MM.1S (cell line): Measurements from ENCODE around the gene CYP39A1.

Experiments
- DNase-seq: peaks from one replicate; pipeline ENCODE4 v3.0.0-alpha.2; 2015
- H2AFZ ChIP-seq: fragments of 300-600 bp; sonication (generic); 2 replicates; pipeline ENCODE4 v1.6.0; 2016; ENCODE audit warnings: antibody characterized with exemption, low read length
- H3F3A ChIP-seq: fragments of 300-600 bp; sonication (generic); 2 replicates; pipeline ENCODE4 v1.6.1; 2016; ENCODE audit warnings: mild to moderate bottlenecking, antibody characterized with exemption, low read length, moderate library complexity, mixed read lengths; ENCODE audit not compliant: insufficient read depth
- H3K27ac ChIP-seq: fragments of 300-600 bp; sonication (generic); 2 replicates; pipeline ENCODE4 v1.5.1; 2016; ENCODE audit warnings: mild to moderate bottlenecking, low read length
- H3K27me3 ChIP-seq: fragments of 300-600 bp; sonication (generic); replicated peaks from 2 replicates; pipeline ENCODE4 v1.6.0; 2016; ENCODE audit warnings: low read length; ENCODE audit not compliant: insufficient read depth
- H3K36me3 ChIP-seq: fragments of 300-600 bp; sonication (generic); replicated peaks from 2 replicates; pipeline ENCODE4 v1.6.1; 2016; ENCODE audit warnings: mild to moderate bottlenecking, low read length, mixed read lengths; ENCODE audit not compliant: insufficient read depth
- H3K4me1 ChIP-seq: fragments of 300-600 bp; sonication (generic); 2 replicates; pipeline ENCODE4 v1.6.1; 2016; ENCODE audit warnings: low read length, mixed read lengths
- H3K4me2 ChIP-seq: fragments of 300-600 bp; sonication (generic); 2 replicates; pipeline ENCODE4 v1.6.0; 2016; ENCODE audit warnings: low read depth, low read length
- H3K4me3 ChIP-seq: fragments of 300-600 bp; sonication (generic); 2 replicates; pipeline ENCODE4 v1.5.1; 2016; ENCODE audit warnings: low read length, mixed read lengths
- H3K79me2 ChIP-seq: fragments of 300-600 bp; sonication (generic); 2 replicates; pipeline ENCODE4 v1.6.1; 2016; ENCODE audit warnings: mixed run types, low read length, mixed read lengths
- H3K9ac ChIP-seq: fragments of 300-600 bp; sonication (generic); 2 replicates; pipeline ENCODE4 v1.6.1; 2016; ENCODE audit warnings: low read length, mixed read lengths
- H3K9me2 ChIP-seq: fragments of 300-600 bp; sonication (generic); replicated peaks from 2 replicates; pipeline ENCODE4 v1.6.1; 2016; ENCODE audit warnings: mild to moderate bottlenecking, low read length, mixed read lengths; ENCODE audit not compliant: insufficient read depth
- H3K9me3 ChIP-seq: fragments of 300-600 bp; sonication (generic); replicated peaks from 2 replicates; pipeline ENCODE4 v1.6.1; 2016; ENCODE audit warnings: mild to moderate bottlenecking, low read length, mixed read lengths; ENCODE audit not compliant: insufficient read depth
- H4K20me1 ChIP-seq: fragments of 300-600 bp; sonication (generic); 2 replicates; pipeline ENCODE4 v1.6.1; 2016; ENCODE audit warnings: mild to moderate bottlenecking, low read length, moderate library complexity, mixed read lengths; ENCODE audit not compliant: insufficient read depth
- CTCF ChIP-seq: fragments of 300-600 bp; sonication (generic); IDR thresholded peaks from 2 replicates; pipeline ENCODE4 v1.5.1; 2016; ENCODE audit warnings: antibody characterized with exemption, low read length, mixed read lengths
- EZH2 ChIP-seq: fragments of 300-600 bp; sonication (generic); optimal IDR thresholded peaks from 2 replicates; pipeline ENCODE3; 2017; ENCODE audit warnings: low read depth, mild to moderate bottlenecking, antibody characterized with exemption, low read length, mixed read lengths
- EZH2phosphoT487 ChIP-seq: fragments of 300-600 bp; sonication (generic); IDR thresholded peaks from 2 replicates; pipeline ENCODE4 v1.6.1; 2018; ENCODE audit warnings: antibody characterized with exemption, low read length

CYP39A1 gene

GRCh38 chr6:46610862-46611553 lies 41.6 kb downstream of the CYP39A1 start:
- no peak for DNase-seq
- Histone ChIP-seq H3K79me2 (no peaks in the 10 kb centered on the region), H3K4me2 (no peak overlapping the region), H3K4me3 (no peak overlapping the region), H3F3A (no peaks in the 10 kb centered on the region), H3K9me2 (no peaks in the 10 kb centered on the region), H3K9ac (no peak overlapping the region), H3K27me3 (no peaks in the 10 kb centered on the region), H2AFZ (no peak overlapping the region), H3K4me1 (no peaks in the 10 kb centered on the region), H3K36me3 (no peaks in the 10 kb centered on the region), H4K20me1 (no peaks in the 10 kb centered on the region), H3K27ac (no peak overlapping the region), H3K9me3 (no peaks in the 10 kb centered on the region)
- TF ChIP-seq EZH2phosphoT487: no peak
- TF ChIP-seq CTCF: no peak
- no peak for TF ChIP-seq EZH2

GRCh38 chr6:46606338-46606737 lies 46.3 kb downstream of the CYP39A1 start:
- H3K79me2 ChIP-seq: no peaks in the 10 kb centered on the region
- H3K36me3 ChIP-seq: no peaks in the 10 kb centered on the region
- H4K20me1 ChIP-seq: no peaks in the 10 kb centered on the region
- peaks cover 10% of the 10 kb centered on the region; the same call in 1 of the 2 replicates for H3F3A ChIP-seq
- DNase-seq: no peak
- peaks cover 14% of the 10 kb centered on the region for H3K4me1 ChIP-seq
- H2AFZ ChIP-seq: no peak overlapping the region
- H3K9me3 ChIP-seq: no peaks in the 10 kb centered on the region
- TF ChIP-seq EZH2 (no peak), EZH2phosphoT487 (no peak), CTCF (no peak)
- H3K4me2 ChIP-seq: no peak overlapping the region
- H3K9me2 ChIP-seq: no peaks in the 10 kb centered on the region
- H3K27ac ChIP-seq: no peak overlapping the region
- no peaks in the 10 kb centered on the region for H3K27me3 ChIP-seq
- no peak overlapping the region for H3K9ac ChIP-seq
- H3K4me3 ChIP-seq: no peak overlapping the region

- Histone ChIP-seq H3K36me3 (no peaks in the 10 kb centered on the region), H3K27ac (peak overlapping the region; percentile 17; the same call in 1 of the 2 replicates), H3K9ac (no peak overlapping the region), H3K4me1 (peaks cover 14% of the 10 kb centered on the region), H2AFZ (no peak overlapping the region), H3K9me3 (no peaks in the 10 kb centered on the region), H3K4me2 (no peak overlapping the region), H3K4me3 (no peak overlapping the region), H3K79me2 (no peaks in the 10 kb centered on the region), H3F3A (peaks cover 10% of the 10 kb centered on the region; the same call in 1 of the 2 replicates), H3K27me3 (no peaks in the 10 kb centered on the region), H4K20me1 (no peaks in the 10 kb centered on the region), H3K9me2 (no peaks in the 10 kb centered on the region)
- peak; percentile 84 for DNase-seq
- TF ChIP-seq EZH2 (no peak), EZH2phosphoT487 (no peak), CTCF (no peak)
Measured at GRCh38 chr6:46605091-46605797, 47.4 kb downstream of the CYP39A1 start.
